WTC11 (cell line): ENCODE measurements around the gene PPFIBP1. TPM values are rescaled to one million over a fixed set of nuclear protein-coding genes. Genes with fewer than 3 reads are reported as not detected.

Source experiments
- ATAC-seq: fragments of 200-7000 bp; cut with Tn5 transposase; 2 replicates; pipeline ENCODE4 v1.10.0; 2021; ENCODE audit warnings: mild to moderate bottlenecking, moderate library complexity
- CTCF ChIA-PET: fragments of 300-600 bp; sonication (Branson Sonifier 250); formaldehyde crosslinking; loops from one replicate; lab custom pipeline; 2021; ENCODE audit warnings: antibody characterized with exemption; lab: Charles Lee
- POLR2A ChIA-PET: fragments of 350-600 bp; sonication (Branson Sonifier 250); formaldehyde crosslinking; loops from one replicate; lab custom pipeline; 2021; ENCODE audit warnings: antibody characterized with exemption; lab: Charles Lee
- DNase-seq: peaks from one replicate; pipeline ENCODE4 v3.0.0; 2021; ENCODE audit warnings: low spot score
- H3K27ac Mint-ChIP-seq: 2 replicates; pipeline ENCODE4 v1.8.0; 2021; ENCODE audit warnings: mixed read lengths
- H3K27me3 Mint-ChIP-seq: 2 replicates; pipeline ENCODE4 v1.8.0; 2021; ENCODE audit warnings: low read depth, mild to moderate bottlenecking, moderate library complexity, mixed read lengths
- H3K36me3 Mint-ChIP-seq: 2 replicates; pipeline ENCODE4 v1.8.0; 2021; ENCODE audit warnings: mixed read lengths
- H3K4me1 Mint-ChIP-seq: 2 replicates; pipeline ENCODE4 v1.8.0; 2022; ENCODE audit warnings: mixed read lengths
- H3K4me3 Mint-ChIP-seq: 2 replicates; pipeline ENCODE4 v1.8.0; 2021; ENCODE audit warnings: mild to moderate bottlenecking, moderate library complexity, mixed read lengths
- H3K9me3 Mint-ChIP-seq: 2 replicates; pipeline ENCODE4 v1.8.0; 2021; ENCODE audit warnings: mixed read lengths
- CREB1 ChIP-seq: sonication (generic); formaldehyde crosslinking; IDR thresholded peaks from 2 replicates; pipeline ENCODE4 v1.8.0; 2023; ENCODE audit warnings: mild to moderate bottlenecking, missing genetic modification reagents
- ESRRA ChIP-seq: sonication (generic); formaldehyde crosslinking; IDR thresholded peaks from 2 replicates; pipeline ENCODE4 v1.8.1; 2022; ENCODE audit warnings: mild to moderate bottlenecking, missing genetic modification reagents, borderline replicate concordance
- GABPB1 ChIP-seq: sonication (generic); formaldehyde crosslinking; IDR thresholded peaks from 2 replicates; pipeline ENCODE4 v1.8.1; 2023; ENCODE audit warnings: mild to moderate bottlenecking, missing genetic modification reagents
- HMGA2 ChIP-seq: fragments of 250-450 bp; sonication (Bioruptor Pico); IDR thresholded peaks from 2 replicates; pipeline ENCODE4 v1.4.0; 2021; ENCODE audit warnings: mild to moderate bottlenecking, moderate library complexity
- ZNF138 ChIP-seq: sonication (generic); formaldehyde crosslinking; conservative IDR thresholded peaks from 2 replicates; pipeline ENCODE4 v1.8.1; 2022; ENCODE audit warnings: mild to moderate bottlenecking, moderate library complexity, missing genetic modification reagents
- ZNF317 ChIP-seq: sonication (generic); formaldehyde crosslinking; IDR thresholded peaks from 2 replicates; pipeline ENCODE4 v1.8.1; 2023; ENCODE audit warnings: low read depth, mild to moderate bottlenecking, moderate library complexity, missing genetic modification reagents, borderline replicate concordance
- ZNF671 ChIP-seq: fragments of 250-450 bp; sonication (Bioruptor Pico); IDR thresholded peaks from 2 replicates; pipeline ENCODE4 v1.8.0; 2021; ENCODE audit warnings: mild to moderate bottlenecking
- total RNA-seq: library from RNA; stranded (reverse); gene quantifications from 3 replicates; pipeline ENCODE4 v1.2.3, GENCODE V29; 2021
- TF ChIP-seq, protein P1 (sequence below): fragments of 250-450 bp; sonication (Bioruptor Pico); IDR thresholded peaks from 2 replicates; pipeline ENCODE4 v1.8.0; 2021; ENCODE audit warnings: mild to moderate bottlenecking
- TF ChIP-seq, protein P2 (sequence below): sonication (generic); formaldehyde crosslinking; IDR thresholded peaks from 2 replicates; pipeline ENCODE4 v1.8.1; 2022; ENCODE audit warnings: missing genetic modification reagents, borderline replicate concordance
- TF ChIP-seq, protein P3 (sequence below): sonication (generic); formaldehyde crosslinking; IDR thresholded peaks from 2 replicates; pipeline ENCODE4 v1.8.1; 2023; ENCODE audit warnings: mild to moderate bottlenecking, missing genetic modification reagents, moderate library complexity
- TF ChIP-seq, protein P4 (sequence below): sonication (generic); formaldehyde crosslinking; IDR thresholded peaks from 2 replicates; pipeline ENCODE4 v1.8.1; 2022; ENCODE audit warnings: mild to moderate bottlenecking, moderate library complexity, missing genetic modification reagents
- TF ChIP-seq, protein P5 (sequence below): sonication (generic); formaldehyde crosslinking; IDR thresholded peaks from 2 replicates; pipeline ENCODE4 v1.8.0; 2022; ENCODE audit warnings: missing genetic modification reagents
- TF ChIP-seq, protein P6 (sequence below): sonication (generic); formaldehyde crosslinking; IDR thresholded peaks from 2 replicates; pipeline ENCODE4 v1.8.1; 2022; ENCODE audit warnings: mild to moderate bottlenecking, missing genetic modification reagents, moderate library complexity, borderline replicate concordance

The PPFIBP1 gene
- total RNA-seq, 1 experiment from 2014 or later: 27.7 TPM

DNA sequence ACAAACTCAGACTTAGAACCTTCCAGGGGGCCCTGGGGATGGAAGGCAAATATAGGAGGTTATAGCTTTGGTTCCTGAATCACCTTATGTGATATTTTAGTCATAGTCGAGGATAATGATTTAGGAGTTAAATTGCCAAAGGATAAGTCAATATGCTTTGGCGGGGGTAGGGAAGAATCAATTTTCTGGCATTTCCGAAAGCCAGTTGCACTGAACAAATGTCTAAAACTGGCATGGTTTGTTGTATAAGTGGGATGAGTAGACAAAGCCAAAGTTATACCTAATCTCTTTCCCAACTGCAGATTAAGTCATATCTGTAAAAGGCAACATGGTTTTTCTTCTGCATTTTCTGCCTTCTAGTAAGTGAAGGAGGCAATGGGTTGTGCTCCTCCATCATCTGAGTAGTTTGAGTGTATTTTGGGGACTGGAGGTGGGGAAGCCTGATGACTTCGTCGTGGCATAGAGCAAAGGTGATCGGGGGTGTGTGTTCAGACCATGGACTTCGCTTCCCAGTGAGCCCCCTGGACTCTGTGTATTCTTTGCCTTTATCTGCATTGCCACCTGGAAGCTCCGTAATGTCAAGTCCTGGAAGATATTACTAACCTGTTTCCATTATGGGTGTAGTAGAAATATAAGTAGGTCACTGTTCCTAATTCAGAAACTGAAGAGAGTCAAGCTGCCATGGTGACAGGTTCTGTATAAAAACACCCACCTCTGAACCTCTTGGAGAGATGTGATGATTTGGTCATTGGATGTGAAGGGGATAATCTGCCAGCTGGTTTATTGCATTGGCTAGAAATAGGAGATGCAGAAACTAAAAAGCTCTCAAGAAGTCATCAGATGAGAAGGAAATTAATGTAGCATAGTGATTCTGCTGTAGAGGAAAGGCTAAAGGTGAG, 24.5 kb downstream of the PPFIBP1 start (continued):
- TF ChIP-seq, protein P1, sequence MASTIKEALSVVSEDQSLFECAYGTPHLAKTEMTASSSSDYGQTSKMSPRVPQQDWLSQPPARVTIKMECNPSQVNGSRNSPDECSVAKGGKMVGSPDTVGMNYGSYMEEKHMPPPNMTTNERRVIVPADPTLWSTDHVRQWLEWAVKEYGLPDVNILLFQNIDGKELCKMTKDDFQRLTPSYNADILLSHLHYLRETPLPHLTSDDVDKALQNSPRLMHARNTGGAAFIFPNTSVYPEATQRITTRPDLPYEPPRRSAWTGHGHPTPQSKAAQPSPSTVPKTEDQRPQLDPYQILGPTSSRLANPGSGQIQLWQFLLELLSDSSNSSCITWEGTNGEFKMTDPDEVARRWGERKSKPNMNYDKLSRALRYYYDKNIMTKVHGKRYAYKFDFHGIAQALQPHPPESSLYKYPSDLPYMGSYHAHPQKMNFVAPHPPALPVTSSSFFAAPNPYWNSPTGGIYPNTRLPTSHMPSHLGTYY (CRISPR knock-in tag): no peak
- TF ChIP-seq, protein P2, sequence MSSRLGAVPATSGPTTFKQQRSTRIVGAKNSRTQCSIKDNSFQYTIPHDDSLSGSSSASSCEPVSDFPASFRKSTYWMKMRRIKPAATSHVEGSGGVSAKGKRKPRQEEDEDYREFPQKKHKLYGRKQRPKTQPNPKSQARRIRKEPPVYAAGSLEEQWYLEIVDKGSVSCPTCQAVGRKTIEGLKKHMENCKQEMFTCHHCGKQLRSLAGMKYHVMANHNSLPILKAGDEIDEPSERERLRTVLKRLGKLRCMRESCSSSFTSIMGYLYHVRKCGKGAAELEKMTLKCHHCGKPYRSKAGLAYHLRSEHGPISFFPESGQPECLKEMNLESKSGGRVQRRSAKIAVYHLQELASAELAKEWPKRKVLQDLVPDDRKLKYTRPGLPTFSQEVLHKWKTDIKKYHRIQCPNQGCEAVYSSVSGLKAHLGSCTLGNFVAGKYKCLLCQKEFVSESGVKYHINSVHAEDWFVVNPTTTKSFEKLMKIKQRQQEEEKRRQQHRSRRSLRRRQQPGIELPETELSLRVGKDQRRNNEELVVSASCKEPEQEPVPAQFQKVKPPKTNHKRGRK (CRISPR knock-in tag): no peak
- TF ChIP-seq ZNF138 (no peak), ZNF671 (CRISPR knock-in tag) (no peak), CREB1 (CRISPR knock-in tag) (no peak)

DNA sequence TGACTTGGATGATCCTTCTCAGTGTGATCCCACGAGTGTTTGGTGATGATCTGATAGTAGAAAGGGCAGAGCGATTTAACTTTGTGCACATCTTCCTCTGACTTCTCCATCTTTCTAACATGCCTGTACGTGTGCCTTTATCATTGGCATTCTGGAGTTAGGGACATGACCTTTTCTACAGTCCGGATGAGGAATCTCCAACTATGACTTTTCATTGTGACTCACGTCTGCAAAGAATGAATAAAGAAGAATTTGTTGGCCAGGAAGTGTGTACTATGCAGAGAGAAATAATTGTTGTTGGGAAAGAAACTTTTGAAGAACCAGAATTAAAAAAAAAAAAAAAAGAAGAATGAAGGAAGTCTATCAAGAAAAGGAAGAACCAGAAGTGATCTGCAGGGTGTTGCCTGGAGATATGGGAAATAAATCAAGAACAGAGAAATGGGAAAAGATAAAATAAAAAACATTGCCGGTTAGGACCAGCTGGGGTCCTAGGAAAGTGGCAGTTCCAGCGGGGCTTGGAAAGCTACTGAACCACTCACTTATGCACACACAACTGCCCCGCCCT, 25.3 kb downstream of the PPFIBP1 start:
- no peak for DNase-seq
- Mint-ChIP-seq H3K4me3 (no peak overlapping the region), H3K9me3 (peaks cover 4% of the 10 kb centered on the region), H3K27me3 (no peaks in the 10 kb centered on the region), H3K4me1 (peaks cover 38% of the 10 kb centered on the region), H3K27ac (no peak overlapping the region), H3K36me3 (peaks cover 4% of the 10 kb centered on the region)
- ATAC-seq: no peak
- ChIA-PET CTCF (interaction anchor here (0.5 to 1.0 kb wide), 4 partner anchors 8 to 206 kb away, joined by 3 to 4 read pairs (median 4); no protein-coding TSS in a partner anchor), POLR2A (interaction anchor here (1.1 kb wide), 1 partner anchor 19 kb away, joined by 3 read pairs; no protein-coding TSS in a partner anchor)
- no peak for TF ChIP-seq HMGA2 (CRISPR knock-in tag)
- TF ChIP-seq, protein P3, sequence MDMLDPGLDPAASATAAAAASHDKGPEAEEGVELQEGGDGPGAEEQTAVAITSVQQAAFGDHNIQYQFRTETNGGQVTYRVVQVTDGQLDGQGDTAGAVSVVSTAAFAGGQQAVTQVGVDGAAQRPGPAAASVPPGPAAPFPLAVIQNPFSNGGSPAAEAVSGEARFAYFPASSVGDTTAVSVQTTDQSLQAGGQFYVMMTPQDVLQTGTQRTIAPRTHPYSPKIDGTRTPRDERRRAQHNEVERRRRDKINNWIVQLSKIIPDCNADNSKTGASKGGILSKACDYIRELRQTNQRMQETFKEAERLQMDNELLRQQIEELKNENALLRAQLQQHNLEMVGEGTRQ (CRISPR knock-in tag): no peak
- TF ChIP-seq, protein P4, sequence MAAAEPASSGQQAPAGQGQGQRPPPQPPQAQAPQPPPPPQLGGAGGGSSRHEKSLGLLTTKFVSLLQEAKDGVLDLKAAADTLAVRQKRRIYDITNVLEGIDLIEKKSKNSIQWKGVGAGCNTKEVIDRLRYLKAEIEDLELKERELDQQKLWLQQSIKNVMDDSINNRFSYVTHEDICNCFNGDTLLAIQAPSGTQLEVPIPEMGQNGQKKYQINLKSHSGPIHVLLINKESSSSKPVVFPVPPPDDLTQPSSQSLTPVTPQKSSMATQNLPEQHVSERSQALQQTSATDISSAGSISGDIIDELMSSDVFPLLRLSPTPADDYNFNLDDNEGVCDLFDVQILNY: no peak

DNA sequence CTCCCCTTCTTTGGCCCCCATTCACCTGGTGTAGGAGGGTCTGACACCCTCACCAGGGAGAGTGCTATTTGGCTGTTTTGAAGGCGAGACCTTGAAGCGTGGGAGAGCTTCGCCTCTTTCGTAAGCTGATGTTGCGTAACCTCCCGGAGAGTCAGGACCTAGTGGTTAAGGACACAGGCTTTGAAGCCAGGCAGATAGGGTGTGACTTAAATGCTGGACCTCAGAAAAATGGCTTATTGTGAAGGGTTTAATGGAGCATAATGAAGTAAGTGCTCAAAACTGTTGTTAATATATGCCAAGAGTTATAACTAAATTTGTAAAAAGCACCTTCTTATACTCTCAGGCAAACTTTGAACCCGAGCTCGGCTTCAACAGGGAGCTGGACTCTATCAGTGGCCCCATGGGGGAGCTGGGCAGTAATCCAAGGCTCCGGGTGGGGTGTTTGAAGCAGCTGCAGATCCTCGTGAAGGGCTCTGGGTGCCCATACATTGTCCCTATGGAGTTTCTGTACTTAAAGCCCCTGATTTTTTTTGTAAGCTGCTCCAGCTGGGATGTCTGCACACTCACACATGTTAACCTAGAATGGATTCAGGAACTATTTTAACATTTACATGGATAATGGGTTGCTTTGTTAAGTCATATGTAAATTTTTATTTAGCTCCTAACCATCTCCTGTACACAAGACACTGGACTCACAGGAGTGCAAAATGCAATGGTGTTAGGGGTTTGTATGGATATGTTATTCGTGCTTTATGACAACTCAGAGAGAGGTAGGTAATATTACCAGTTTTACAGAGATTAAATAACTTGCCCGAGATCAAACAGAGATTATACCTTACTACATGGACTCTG, 26.0 kb downstream of the PPFIBP1 start:
- ATAC-seq: peak; percentile 76
- H3K36me3 Mint-ChIP-seq: no peaks in the 10 kb centered on the region
- H3K27me3 Mint-ChIP-seq: no peaks in the 10 kb centered on the region
- H3K4me1 Mint-ChIP-seq: peaks cover 45% of the 10 kb centered on the region
- TF ChIP-seq ESRRA (CRISPR knock-in tag): no peak
- TF ChIP-seq, protein P5, sequence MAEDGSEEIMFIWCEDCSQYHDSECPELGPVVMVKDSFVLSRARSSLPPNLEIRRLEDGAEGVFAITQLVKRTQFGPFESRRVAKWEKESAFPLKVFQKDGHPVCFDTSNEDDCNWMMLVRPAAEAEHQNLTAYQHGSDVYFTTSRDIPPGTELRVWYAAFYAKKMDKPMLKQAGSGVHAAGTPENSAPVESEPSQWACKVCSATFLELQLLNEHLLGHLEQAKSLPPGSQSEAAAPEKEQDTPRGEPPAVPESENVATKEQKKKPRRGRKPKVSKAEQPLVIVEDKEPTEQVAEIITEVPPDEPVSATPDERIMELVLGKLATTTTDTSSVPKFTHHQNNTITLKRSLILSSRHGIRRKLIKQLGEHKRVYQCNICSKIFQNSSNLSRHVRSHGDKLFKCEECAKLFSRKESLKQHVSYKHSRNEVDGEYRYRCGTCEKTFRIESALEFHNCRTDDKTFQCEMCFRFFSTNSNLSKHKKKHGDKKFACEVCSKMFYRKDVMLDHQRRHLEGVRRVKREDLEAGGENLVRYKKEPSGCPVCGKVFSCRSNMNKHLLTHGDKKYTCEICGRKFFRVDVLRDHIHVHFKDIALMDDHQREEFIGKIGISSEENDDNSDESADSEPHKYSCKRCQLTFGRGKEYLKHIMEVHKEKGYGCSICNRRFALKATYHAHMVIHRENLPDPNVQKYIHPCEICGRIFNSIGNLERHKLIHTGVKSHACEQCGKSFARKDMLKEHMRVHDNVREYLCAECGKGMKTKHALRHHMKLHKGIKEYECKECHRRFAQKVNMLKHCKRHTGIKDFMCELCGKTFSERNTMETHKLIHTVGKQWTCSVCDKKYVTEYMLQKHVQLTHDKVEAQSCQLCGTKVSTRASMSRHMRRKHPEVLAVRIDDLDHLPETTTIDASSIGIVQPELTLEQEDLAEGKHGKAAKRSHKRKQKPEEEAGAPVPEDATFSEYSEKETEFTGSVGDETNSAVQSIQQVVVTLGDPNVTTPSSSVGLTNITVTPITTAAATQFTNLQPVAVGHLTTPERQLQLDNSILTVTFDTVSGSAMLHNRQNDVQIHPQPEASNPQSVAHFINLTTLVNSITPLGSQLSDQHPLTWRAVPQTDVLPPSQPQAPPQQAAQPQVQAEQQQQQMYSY (CRISPR knock-in tag): no peak
- TF ChIP-seq, protein P6, sequence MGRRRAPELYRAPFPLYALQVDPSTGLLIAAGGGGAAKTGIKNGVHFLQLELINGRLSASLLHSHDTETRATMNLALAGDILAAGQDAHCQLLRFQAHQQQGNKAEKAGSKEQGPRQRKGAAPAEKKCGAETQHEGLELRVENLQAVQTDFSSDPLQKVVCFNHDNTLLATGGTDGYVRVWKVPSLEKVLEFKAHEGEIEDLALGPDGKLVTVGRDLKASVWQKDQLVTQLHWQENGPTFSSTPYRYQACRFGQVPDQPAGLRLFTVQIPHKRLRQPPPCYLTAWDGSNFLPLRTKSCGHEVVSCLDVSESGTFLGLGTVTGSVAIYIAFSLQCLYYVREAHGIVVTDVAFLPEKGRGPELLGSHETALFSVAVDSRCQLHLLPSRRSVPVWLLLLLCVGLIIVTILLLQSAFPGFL (CRISPR knock-in tag): no peak
- peak; percentile 93 for TF ChIP-seq GABPB1 (CRISPR knock-in tag)
- no peak for TF ChIP-seq ZNF317 (CRISPR knock-in tag)
- TF ChIP-seq, all 79 proteins: peak for 1
- Mint-ChIP-seq H3K9me3 (no peaks in the 10 kb centered on the region), H3K4me3 (no peak overlapping the region), H3K27ac (no peak overlapping the region)
- POLR2A ChIA-PET: interaction anchor here (1.1 kb wide), 1 partner anchor 19 kb away, joined by 3 read pairs; no protein-coding TSS in a partner anchor
- CTCF ChIA-PET: interaction anchor here (0.5 to 1.0 kb wide), 3 partner anchors 9 to 205 kb away, joined by 3 to 4 read pairs (median 4); no protein-coding TSS in a partner anchor
- DNase-seq: peak; percentile 23
